WTC11 (cell line): Measurements from ENCODE around the gene RNF19B.

Source experiments
- CREB1 ChIP-seq: sonication (generic); formaldehyde crosslinking; IDR thresholded peaks from 2 replicates; pipeline ENCODE4 v1.8.0; 2023; ENCODE audit warnings: mild to moderate bottlenecking, missing genetic modification reagents
- EMX1 ChIP-seq: fragments of 250-450 bp; sonication (Bioruptor Pico); IDR thresholded peaks from 2 replicates; pipeline ENCODE4 v1.8.0; 2021; ENCODE audit warnings: mild to moderate bottlenecking
- ETV6 ChIP-seq: sonication (generic); formaldehyde crosslinking; IDR thresholded peaks from 2 replicates; pipeline ENCODE4 v1.8.1; 2022; ENCODE audit warnings: mild to moderate bottlenecking, missing genetic modification reagents
- NR2C2 ChIP-seq: sonication (generic); formaldehyde crosslinking; IDR thresholded peaks from 2 replicates; pipeline ENCODE4 v1.8.0; 2022; ENCODE audit warnings: mild to moderate bottlenecking, missing genetic modification reagents
- NR3C1 ChIP-seq: sonication (generic); formaldehyde crosslinking; conservative IDR thresholded peaks from 2 replicates; pipeline ENCODE4 v1.8.1; 2023; ENCODE audit warnings: low read depth, mild to moderate bottlenecking, missing genetic modification reagents
- ZBTB21 ChIP-seq: sonication (generic); formaldehyde crosslinking; IDR thresholded peaks from 2 replicates; pipeline ENCODE4 v1.8.1; 2023; ENCODE audit warnings: mild to moderate bottlenecking, missing genetic modification reagents, borderline replicate concordance
- TF ChIP-seq, protein P1 (sequence below): sonication (generic); formaldehyde crosslinking; IDR thresholded peaks from 2 replicates; pipeline ENCODE4 v1.8.0; 2023; ENCODE audit warnings: mild to moderate bottlenecking, missing genetic modification reagents
- TF ChIP-seq, protein P2 (sequence below): fragments of 200-600 bp; IDR thresholded peaks from 2 replicates; pipeline ENCODE4 v1.8.0; 2022; ENCODE audit warnings: antibody characterized with exemption
- TF ChIP-seq, protein P3 (sequence below): sonication (generic); formaldehyde crosslinking; IDR thresholded peaks from 2 replicates; pipeline ENCODE4 v1.8.1; 2023; ENCODE audit warnings: mild to moderate bottlenecking, missing genetic modification reagents
- TF ChIP-seq, protein P4 (sequence below): sonication (generic); formaldehyde crosslinking; conservative IDR thresholded peaks from 2 replicates; pipeline ENCODE4 v1.8.1; 2022; ENCODE audit warnings: mild to moderate bottlenecking, missing genetic modification reagents
- TF ChIP-seq, protein P5 (sequence below): sonication (generic); formaldehyde crosslinking; IDR thresholded peaks from 2 replicates; pipeline ENCODE4 v1.8.1; 2022; ENCODE audit warnings: mild to moderate bottlenecking, moderate library complexity, missing genetic modification reagents

DNA sequence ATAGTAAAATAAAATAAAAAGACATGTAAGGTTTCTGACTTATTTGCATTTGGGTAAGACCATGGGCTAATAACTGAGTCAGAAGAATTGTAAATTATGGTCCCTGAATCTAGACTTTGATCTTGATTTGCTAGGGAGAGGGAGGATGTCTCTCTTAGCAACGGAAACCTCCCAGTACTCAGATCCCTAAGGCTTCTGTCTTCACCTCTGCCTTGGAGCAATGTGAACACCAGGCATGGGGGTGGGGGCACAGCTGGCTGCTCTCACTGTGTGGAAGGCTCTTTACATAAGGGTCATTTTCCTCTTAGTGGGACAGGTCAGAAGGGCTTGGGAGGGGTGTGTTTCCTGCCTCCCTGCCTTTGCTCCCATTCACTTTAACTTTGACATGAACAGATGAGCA lies 46.4 kb downstream of the RNF19B start:
- TF ChIP-seq, protein P1, sequence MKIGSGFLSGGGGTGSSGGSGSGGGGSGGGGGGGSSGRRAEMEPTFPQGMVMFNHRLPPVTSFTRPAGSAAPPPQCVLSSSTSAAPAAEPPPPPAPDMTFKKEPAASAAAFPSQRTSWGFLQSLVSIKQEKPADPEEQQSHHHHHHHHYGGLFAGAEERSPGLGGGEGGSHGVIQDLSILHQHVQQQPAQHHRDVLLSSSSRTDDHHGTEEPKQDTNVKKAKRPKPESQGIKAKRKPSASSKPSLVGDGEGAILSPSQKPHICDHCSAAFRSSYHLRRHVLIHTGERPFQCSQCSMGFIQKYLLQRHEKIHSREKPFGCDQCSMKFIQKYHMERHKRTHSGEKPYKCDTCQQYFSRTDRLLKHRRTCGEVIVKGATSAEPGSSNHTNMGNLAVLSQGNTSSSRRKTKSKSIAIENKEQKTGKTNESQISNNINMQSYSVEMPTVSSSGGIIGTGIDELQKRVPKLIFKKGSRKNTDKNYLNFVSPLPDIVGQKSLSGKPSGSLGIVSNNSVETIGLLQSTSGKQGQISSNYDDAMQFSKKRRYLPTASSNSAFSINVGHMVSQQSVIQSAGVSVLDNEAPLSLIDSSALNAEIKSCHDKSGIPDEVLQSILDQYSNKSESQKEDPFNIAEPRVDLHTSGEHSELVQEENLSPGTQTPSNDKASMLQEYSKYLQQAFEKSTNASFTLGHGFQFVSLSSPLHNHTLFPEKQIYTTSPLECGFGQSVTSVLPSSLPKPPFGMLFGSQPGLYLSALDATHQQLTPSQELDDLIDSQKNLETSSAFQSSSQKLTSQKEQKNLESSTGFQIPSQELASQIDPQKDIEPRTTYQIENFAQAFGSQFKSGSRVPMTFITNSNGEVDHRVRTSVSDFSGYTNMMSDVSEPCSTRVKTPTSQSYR (CRISPR knock-in tag), result no peak
- TF ChIP-seq NR2C2 (CRISPR knock-in tag) (no peak), ETV6 (CRISPR knock-in tag) (no peak), CREB1 (CRISPR knock-in tag) (no peak), EMX1 (CRISPR knock-in tag) (no peak), NR3C1 (CRISPR knock-in tag) (no peak), ZBTB21 (CRISPR knock-in tag) (no peak)
- TF ChIP-seq, protein P2, sequence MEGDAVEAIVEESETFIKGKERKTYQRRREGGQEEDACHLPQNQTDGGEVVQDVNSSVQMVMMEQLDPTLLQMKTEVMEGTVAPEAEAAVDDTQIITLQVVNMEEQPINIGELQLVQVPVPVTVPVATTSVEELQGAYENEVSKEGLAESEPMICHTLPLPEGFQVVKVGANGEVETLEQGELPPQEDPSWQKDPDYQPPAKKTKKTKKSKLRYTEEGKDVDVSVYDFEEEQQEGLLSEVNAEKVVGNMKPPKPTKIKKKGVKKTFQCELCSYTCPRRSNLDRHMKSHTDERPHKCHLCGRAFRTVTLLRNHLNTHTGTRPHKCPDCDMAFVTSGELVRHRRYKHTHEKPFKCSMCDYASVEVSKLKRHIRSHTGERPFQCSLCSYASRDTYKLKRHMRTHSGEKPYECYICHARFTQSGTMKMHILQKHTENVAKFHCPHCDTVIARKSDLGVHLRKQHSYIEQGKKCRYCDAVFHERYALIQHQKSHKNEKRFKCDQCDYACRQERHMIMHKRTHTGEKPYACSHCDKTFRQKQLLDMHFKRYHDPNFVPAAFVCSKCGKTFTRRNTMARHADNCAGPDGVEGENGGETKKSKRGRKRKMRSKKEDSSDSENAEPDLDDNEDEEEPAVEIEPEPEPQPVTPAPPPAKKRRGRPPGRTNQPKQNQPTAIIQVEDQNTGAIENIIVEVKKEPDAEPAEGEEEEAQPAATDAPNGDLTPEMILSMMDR, result no peak
- TF ChIP-seq, protein P3, sequence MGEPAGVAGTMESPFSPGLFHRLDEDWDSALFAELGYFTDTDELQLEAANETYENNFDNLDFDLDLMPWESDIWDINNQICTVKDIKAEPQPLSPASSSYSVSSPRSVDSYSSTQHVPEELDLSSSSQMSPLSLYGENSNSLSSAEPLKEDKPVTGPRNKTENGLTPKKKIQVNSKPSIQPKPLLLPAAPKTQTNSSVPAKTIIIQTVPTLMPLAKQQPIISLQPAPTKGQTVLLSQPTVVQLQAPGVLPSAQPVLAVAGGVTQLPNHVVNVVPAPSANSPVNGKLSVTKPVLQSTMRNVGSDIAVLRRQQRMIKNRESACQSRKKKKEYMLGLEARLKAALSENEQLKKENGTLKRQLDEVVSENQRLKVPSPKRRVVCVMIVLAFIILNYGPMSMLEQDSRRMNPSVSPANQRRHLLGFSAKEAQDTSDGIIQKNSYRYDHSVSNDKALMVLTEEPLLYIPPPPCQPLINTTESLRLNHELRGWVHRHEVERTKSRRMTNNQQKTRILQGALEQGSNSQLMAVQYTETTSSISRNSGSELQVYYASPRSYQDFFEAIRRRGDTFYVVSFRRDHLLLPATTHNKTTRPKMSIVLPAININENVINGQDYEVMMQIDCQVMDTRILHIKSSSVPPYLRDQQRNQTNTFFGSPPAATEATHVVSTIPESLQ (CRISPR knock-in tag), result no peak
- TF ChIP-seq, protein P4, sequence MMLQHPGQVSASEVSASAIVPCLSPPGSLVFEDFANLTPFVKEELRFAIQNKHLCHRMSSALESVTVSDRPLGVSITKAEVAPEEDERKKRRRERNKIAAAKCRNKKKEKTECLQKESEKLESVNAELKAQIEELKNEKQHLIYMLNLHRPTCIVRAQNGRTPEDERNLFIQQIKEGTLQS (CRISPR knock-in tag), result no peak
- TF ChIP-seq, protein P5, sequence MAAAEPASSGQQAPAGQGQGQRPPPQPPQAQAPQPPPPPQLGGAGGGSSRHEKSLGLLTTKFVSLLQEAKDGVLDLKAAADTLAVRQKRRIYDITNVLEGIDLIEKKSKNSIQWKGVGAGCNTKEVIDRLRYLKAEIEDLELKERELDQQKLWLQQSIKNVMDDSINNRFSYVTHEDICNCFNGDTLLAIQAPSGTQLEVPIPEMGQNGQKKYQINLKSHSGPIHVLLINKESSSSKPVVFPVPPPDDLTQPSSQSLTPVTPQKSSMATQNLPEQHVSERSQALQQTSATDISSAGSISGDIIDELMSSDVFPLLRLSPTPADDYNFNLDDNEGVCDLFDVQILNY, result no peak
